ENCODE data around the gene ANKRD11.
A peak's percentile ranks its signal among the peaks of the same experiment; 100 is the strongest.
"Not testable (repeated sequence)": the region's sequence is repeated elsewhere in the genome, so short reads cannot be mapped to it uniquely, and the experiment has no call there.

ANKRD11 gene

DNA sequence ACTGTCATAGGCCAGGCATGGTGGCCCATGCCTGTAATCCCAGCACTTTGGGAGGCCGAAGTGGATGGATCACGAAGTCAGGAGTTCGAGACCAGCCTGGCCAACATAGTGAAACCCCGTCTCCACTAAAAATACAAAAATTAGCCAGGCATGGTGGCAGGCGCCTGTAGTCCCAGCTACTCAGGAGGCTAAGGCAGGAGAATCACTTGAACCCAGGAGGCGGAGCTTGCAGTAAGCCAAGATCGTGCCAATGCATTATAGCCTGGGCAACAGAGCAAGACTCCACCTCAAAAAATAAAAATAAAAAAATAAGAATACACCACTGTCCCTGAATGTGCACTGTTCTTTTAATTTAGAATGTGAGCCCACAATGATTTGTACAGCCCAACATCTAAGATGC is 61.8 kb downstream of the ANKRD11 start:
- not testable (repeated sequence) for DNase-seq (ENCODE audit: low read depth)

DNA sequence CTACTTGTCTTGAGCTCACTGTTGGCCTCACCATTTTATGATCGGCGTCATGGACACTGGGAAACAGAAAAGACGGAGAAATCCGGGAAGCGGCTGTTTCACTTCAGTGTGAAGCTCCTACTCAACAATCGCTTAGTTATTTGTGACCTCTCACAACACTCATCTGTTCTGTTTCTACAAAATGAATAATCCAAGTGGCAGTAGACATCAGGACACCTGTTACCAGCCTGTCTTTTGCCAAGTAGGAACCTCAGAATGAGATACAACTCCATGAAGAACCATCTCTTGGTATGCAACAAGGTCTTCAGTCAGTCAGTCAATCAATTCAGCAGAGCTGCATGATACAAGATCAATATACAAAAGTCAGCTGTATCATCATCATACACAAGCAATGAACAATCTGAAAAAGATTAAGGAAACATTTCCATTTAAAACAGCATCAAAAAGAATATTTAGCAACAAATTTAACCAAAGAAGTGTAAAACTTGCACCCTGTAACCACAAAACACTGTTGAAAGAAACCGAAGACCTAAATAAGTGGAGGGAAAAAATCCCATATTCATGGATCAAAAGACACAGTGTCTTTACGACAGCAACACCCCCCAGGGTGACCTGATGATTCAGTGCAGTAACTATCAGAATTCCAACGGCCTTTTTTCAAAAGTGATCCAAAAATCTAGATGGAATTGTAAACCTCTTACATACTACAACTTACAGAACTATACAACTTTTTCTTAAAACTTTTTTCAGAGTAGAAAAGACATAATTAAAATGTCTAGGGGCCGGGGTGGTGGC is 63.4 kb downstream of the ANKRD11 start:
- DNase-seq (ENCODE audit: low read depth) = no peak

- no peak for DNase-seq (ENCODE audit: low read depth)
Observed at GRCh38 chr16:89425523-89425922, 64.8 kb downstream of the ANKRD11 start.

- no peak for DNase-seq (ENCODE audit: low read depth)
Observed at GRCh38 chr16:89423681-89424260, 66.6 kb downstream of the ANKRD11 start.

- peak; percentile 59 for DNase-seq (ENCODE audit: low read depth)
Observed at GRCh38 chr16:89422905-89423630, 67.3 kb downstream of the ANKRD11 start.

- peak; percentile 71 for DNase-seq (ENCODE audit: low read depth)
Observed at GRCh38 chr16:89422527-89422904, 67.8 kb downstream of the ANKRD11 start.

DNA sequence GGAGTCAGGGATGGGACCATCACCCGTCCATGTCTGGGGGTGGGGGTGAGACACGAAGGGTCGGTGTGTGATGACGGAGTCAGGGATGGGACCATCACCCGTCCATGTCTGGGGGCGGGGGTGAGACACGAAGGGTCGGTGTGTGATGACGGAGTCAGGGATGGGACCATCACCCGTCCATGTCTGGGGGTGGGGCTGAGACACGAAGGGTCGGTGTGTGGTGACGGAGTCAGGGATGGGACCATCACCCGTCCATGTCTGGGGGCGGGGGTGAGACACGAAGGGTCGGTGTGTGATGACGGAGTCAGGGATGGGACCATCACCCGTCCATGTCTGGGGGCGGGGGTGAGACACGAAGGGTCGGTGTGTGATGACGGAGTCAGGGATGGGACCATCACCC is 69.1 kb downstream of the ANKRD11 start:
- not testable (repeated sequence) for DNase-seq (ENCODE audit: low read depth)

- no peak for DNase-seq (ENCODE audit: low read depth)
Observed at GRCh38 chr16:89420204-89420603, 70.2 kb downstream of the ANKRD11 start.

DNA sequence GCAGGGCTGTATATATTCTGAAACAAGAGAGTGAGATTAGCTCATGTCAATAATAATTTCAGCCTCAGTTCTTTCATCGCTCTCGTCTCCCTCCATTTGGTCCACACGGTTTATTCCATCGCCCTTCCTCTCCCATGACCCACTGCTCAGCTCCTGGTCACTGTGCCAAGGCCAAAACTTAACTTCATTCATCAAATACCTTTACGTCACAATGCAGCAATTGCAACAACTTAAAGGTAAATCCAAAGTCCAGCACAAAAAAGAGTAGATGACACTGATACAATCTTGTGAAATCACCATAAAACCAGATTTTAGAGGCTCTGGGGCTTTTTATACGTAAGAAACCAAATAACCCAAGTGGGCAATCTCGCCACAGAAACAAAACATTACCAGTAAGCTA is 72.0 kb downstream of the ANKRD11 start:
- no peak for DNase-seq (ENCODE audit: low read depth)

DNA sequence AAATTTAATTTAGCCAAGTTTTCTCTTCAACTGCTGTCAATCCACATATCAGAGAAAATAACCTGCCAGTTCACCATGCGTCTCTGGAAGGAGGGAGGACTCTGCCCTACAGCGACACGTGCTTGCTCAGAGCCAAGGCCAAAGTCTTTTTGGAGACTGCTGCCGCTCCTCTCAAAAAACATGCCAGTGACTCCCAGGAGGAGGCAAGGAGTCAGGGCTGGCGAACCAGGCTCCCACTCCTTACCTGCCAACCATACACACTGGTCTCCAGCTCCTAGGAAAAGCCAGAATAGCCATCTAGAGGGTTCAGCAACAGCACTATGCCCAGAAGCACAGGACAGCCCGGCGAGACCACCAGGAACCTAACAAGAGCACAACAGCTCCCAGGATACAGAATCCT is 73.0 kb downstream of the ANKRD11 start:
- DNase-seq (ENCODE audit: low read depth) = no peak

DNA sequence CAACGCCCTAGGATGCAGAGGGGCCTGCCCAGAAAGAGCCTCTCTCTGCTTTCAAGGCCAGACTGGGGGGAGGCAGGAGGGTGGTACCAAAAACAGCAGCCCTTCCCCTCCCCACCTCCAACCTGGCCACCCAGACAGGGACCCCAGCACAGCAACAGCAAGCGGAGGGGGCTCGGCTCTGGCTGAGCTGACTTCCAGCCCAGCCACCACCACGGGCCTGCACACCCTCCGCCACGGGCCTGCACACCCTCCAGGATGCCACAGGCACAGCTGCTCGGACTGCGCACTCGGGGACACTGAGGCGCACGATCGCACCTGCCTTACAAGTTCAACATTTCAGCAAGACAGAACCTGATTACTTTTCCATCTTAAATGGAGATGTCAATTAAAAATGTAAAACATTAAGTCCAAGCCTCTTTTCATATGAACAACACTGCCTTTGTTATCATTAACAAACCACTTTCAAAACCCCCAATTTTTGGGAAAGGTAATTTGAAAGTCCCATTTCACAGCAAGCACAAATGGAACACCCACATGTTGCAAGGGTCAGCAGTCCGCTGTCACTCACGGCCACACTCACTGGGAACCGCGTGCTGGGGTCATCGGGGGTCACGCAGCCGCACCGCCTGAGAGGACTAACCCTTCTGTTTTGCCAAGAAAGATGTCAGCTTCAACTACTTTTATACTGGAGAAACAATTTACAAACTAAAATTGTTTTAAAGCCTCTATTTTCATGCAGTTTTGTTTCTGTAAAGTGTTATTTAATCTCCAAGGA is 76.4 kb downstream of the ANKRD11 start:
- DNase-seq (ENCODE audit: low read depth) = no peak

DNA sequence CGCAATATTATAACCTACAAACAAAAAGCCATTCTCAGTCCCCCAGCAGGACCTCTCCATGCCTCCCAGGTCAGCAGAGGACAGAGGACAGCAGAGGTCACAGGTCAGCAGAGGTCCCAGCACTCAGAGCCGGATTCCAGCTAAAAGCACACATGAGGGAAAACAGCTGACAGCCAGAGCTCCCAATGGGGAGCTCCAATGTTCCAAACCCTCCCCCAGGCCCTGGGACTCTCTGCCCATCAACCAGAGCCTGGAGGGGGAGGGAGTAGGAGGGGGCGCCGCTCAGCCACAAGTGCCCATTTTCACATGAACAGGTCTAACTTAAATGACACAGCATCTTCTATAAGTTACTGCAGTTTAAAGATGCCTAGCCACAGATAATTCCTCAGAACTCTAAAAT is 77.5 kb downstream of the ANKRD11 start:
- DNase-seq (ENCODE audit: low read depth) = no peak

- no peak for DNase-seq (ENCODE audit: low read depth)
Observed at GRCh38 chr16:89411335-89411850, 79.0 kb downstream of the ANKRD11 start.

DNA sequence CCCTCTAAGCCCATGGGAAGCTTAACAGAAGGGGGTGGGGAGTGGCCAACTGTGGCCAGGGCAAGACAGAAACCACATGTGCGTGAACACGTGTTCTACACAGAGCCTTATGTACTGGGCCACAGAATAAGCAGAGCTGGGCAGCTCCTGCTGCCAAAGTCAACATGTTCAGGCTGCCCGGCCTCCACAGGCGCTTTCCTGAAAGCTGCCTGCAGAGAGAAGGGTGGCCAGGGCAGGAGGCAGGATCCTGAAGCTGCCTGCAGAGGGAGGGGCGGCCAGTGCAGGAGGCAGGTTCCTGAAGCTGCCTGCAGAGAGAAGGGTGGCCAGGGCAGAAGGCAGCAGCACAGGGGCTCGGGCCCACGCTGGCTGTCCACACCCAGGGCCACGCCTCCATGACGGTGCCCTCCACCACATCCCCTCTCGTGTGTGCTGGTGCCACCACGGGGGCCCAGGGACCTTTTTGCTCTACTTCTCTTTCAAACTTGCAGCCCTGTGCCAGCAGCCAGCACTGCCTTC is 79.5 kb downstream of the ANKRD11 start:
- peak; percentile 90 for DNase-seq (ENCODE audit: low read depth)

DNA sequence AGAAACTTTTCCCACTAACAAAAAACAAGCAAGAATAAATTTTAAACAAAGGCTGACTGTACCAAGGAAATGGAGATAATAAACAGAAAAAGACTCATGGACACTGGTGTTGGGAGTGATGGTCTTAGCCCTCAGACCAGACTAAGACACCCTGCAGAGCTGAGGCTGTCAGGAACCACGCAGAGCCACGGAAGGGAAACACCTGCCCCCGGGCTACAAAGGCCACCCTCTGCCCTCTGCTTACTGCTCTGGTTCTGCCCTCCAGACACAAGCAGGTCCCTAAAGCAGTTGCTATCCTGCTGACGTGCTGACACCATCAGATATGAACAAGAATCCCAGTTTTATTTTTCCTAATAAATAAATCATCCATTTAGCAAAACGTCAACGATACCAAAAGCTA is 80.0 kb downstream of the ANKRD11 start:
- DNase-seq (ENCODE audit: low read depth) = no peak

- no peak for DNase-seq (ENCODE audit: low read depth)
Observed at GRCh38 chr16:89409161-89409711, 81.1 kb downstream of the ANKRD11 start.

- DNase-seq (ENCODE audit: low read depth) = no peak
Observed at GRCh38 chr16:89408315-89408714, 82.0 kb downstream of the ANKRD11 start.

- DNase-seq (ENCODE audit: low read depth) = no peak
Observed at GRCh38 chr16:89407925-89408300, 82.4 kb downstream of the ANKRD11 start.

DNA sequence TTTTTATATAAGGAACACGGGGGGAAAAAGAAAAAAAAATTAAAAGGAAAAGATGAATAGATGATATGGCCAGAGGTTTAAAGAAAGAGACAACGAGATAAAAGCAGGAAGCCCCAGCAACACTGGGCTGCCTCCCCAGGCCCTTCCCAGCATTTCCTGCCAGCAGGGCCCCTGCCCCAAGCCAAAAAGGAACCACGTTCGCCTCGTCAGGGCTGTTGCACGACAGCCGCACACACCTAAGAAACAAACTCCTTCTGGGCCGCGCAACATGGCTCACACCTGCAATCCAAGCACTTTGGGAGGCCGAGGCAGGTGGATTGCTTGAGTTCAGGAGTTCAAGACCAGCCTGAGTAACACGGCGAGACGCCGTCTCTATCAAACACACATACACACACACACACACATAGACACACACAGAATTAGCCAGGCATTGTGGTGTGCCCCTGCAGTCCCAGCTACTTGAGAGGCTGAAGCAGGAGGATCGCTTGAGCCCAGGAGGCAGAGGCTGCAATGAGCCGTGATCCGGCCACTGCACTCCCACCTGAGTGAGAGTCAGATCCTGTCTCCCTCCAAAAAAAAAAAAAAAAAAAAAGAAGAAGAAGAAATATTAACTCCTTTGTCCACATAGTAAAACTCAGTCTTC is 83.0 kb downstream of the ANKRD11 start:
- DNase-seq (ENCODE audit: low read depth) = no peak

GRCh38 chr16:89406277-89406888 is 84.0 kb downstream of the ANKRD11 start:
- no peak for DNase-seq (ENCODE audit: low read depth)

DNA sequence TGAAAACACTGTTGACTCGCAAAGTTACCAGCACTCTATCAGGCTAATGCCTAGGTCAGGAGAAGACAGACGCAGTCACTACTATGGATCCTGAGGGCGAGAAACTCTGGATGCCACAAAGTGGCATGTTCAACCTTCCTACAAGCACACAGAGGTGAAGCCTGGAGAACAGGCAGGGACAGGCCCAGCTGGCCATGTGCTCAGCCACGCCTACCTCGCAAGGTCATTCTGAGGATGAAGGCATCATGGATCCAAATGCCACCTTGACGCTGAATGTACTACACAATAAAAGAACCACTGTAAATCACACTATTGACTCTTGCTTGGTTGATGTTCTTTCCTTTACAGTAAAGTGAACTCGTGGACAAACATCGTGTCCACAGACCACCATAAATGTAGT is 85.8 kb downstream of the ANKRD11 start:
- no peak for DNase-seq (ENCODE audit: low read depth)
